H9 (cell line): ENCODE results near the gene PSMG2. TPM values are rescaled to one million over a fixed set of nuclear protein-coding genes. Genes with fewer than 3 reads are reported as not detected.

Experiments
- DNase-seq: peaks from one replicate; pipeline ENCODE4 v3.0.0-alpha.2; 2017
- H2AFZ ChIP-seq: one replicate; pipeline ENCODE4 v1.6.1; 2013; ENCODE audit warnings: mild to moderate bottlenecking, low read length, control low read depth, moderate library complexity
- H2AK5ac ChIP-seq: 2 replicates; pipeline ENCODE4 v1.6.1; 2013; ENCODE audit warnings: low read length, control low read depth, mixed read lengths; ENCODE audit not compliant: insufficient read length
- H2BK120ac ChIP-seq: one replicate; pipeline ENCODE4 v1.6.1; 2013; ENCODE audit warnings: low read depth, mild to moderate bottlenecking, low read length, control low read depth, inconsistent platforms; ENCODE audit not compliant: poor library complexity, severe bottlenecking
- H2BK12ac ChIP-seq: 2 replicates; pipeline ENCODE4 v1.6.1; 2013; ENCODE audit warnings: low read length, control low read depth, mixed read lengths, low read depth; ENCODE audit not compliant: insufficient read length
- H2BK15ac ChIP-seq: 2 replicates; pipeline ENCODE4 v1.6.1; 2013; ENCODE audit warnings: low read depth, low read length, control low read depth
- H2BK20ac ChIP-seq: one replicate; pipeline ENCODE4 v1.6.1; 2013; ENCODE audit warnings: low read depth, mild to moderate bottlenecking, low read length, control low read depth, inconsistent platforms; ENCODE audit not compliant: poor library complexity, severe bottlenecking
- H2BK5ac ChIP-seq: 2 replicates; pipeline ENCODE4 v1.6.1; 2013; ENCODE audit warnings: low read length, control low read depth, mixed read lengths; ENCODE audit not compliant: insufficient read length
- H3K14ac ChIP-seq: 2 replicates; pipeline ENCODE4 v1.6.1; 2013; ENCODE audit warnings: low read length, control low read depth; ENCODE audit not compliant: insufficient read depth
- H3K18ac ChIP-seq: 2 replicates; pipeline ENCODE4 v1.6.1; 2013; ENCODE audit warnings: low read depth, mild to moderate bottlenecking, mixed read lengths, low read length, control low read depth; ENCODE audit not compliant: insufficient read length
- H3K23ac ChIP-seq: 2 replicates; pipeline ENCODE4 v1.6.1; 2013; ENCODE audit warnings: low read length, control low read depth, mixed read lengths, low read depth; ENCODE audit not compliant: insufficient read length
- H3K23me2 ChIP-seq: 2 replicates; pipeline ENCODE4 v1.6.1; 2013; ENCODE audit warnings: low read depth, mild to moderate bottlenecking, mixed read lengths, low read length, control low read depth; ENCODE audit not compliant: insufficient read length, poor library complexity, severe bottlenecking
- H3K27ac ChIP-seq: 2 replicates; pipeline ENCODE4 v1.5.1; 2013; ENCODE audit warnings: low read length, control low read depth, mixed read lengths, low read depth; ENCODE audit not compliant: insufficient read length
- H3K27me3 ChIP-seq: 2 replicates; pipeline ENCODE4 v1.6.1; 2013; ENCODE audit warnings: low read length, control low read depth, inconsistent platforms; ENCODE audit not compliant: insufficient read depth
- H3K4ac ChIP-seq: 2 replicates; pipeline ENCODE4 v1.6.1; 2013; ENCODE audit warnings: low read depth, mild to moderate bottlenecking, control low read depth, inconsistent platforms, low read length, moderate library complexity
- H3K4me1 ChIP-seq: 2 replicates; pipeline ENCODE4 v1.6.1; 2013; ENCODE audit warnings: low read length, control low read depth, inconsistent platforms; ENCODE audit not compliant: insufficient read depth
- H3K4me2 ChIP-seq: 2 replicates; pipeline ENCODE4 v1.6.1; 2013; ENCODE audit warnings: low read length, control low read depth, mixed read lengths; ENCODE audit not compliant: insufficient read length, insufficient read depth
- H3K56ac ChIP-seq: 2 replicates; pipeline ENCODE4 v1.6.1; 2013; ENCODE audit warnings: low read depth, mild to moderate bottlenecking, mixed read lengths, low read length, control low read depth; ENCODE audit not compliant: insufficient read length
- H3K79me1 ChIP-seq: 2 replicates; pipeline ENCODE4 v1.6.1; 2013; ENCODE audit warnings: low read depth, mild to moderate bottlenecking, moderate library complexity, low read length, control low read depth, inconsistent platforms; ENCODE audit not compliant: insufficient read depth, poor library complexity, severe bottlenecking
- H3K79me2 ChIP-seq: 2 replicates; pipeline ENCODE4 v1.6.1; 2013; ENCODE audit warnings: low read length, control low read depth, inconsistent platforms; ENCODE audit not compliant: insufficient read depth
- H3K9ac ChIP-seq: 2 replicates; pipeline ENCODE4 v1.6.1; 2013; ENCODE audit warnings: low read length, control low read depth, mixed read lengths; ENCODE audit not compliant: insufficient read length; ENCODE audit errors: extremely low read depth
- H3K9me3 ChIP-seq: one replicate; pipeline ENCODE4 v1.6.1; 2013; ENCODE audit warnings: low read depth, low read length, inconsistent platforms; ENCODE audit not compliant: control insufficient read depth
- H3T11ph ChIP-seq: one replicate; pipeline ENCODE4 v1.6.1; 2013; ENCODE audit warnings: mild to moderate bottlenecking, low read length, control low read depth, inconsistent platforms
- H4K20me1 ChIP-seq: one replicate; pipeline ENCODE4 v1.6.1; 2013; ENCODE audit not compliant: control insufficient read depth, insufficient read length, insufficient read depth
- H4K5ac ChIP-seq: 2 replicates; pipeline ENCODE4 v1.6.1; 2013; ENCODE audit warnings: low read depth, mild to moderate bottlenecking, mixed read lengths, low read length, control low read depth; ENCODE audit not compliant: insufficient read length
- H4K8ac ChIP-seq: replicated peaks from 2 replicates; pipeline ENCODE4 v1.6.1; 2013; ENCODE audit warnings: low read length, control low read depth, mixed read lengths, low read depth; ENCODE audit not compliant: insufficient read length
- H4K91ac ChIP-seq: 2 replicates; pipeline ENCODE4 v1.6.1; 2013; ENCODE audit warnings: low read depth, mild to moderate bottlenecking, moderate library complexity, mixed read lengths, low read length, control low read depth; ENCODE audit not compliant: insufficient read length
- H3K27ac Mint-ChIP-seq, 3 experiments: 2 replicates in 2 of 3; 3 replicates in 1 of 3; pipeline ENCODE4 v1.8.0; 2020 to 2021; ENCODE audit warnings: mixed read lengths in 3 of 3, mild to moderate bottlenecking in 1 of 3, moderate library complexity in 1 of 3
- H3K27me3 Mint-ChIP-seq: 2 replicates; pipeline ENCODE4 v1.8.0; 2021; ENCODE audit warnings: low read depth, mild to moderate bottlenecking, moderate library complexity, mixed read lengths
- H3K36me3 Mint-ChIP-seq, 3 experiments: 2 replicates in 2 of 3; 3 replicates in 1 of 3; pipeline ENCODE4 v1.8.0; 2020 to 2021; ENCODE audit warnings: low read depth in 3 of 3, mixed read lengths in 3 of 3; ENCODE audit not compliant: insufficient read depth in 1 of 3
- H3K4me1 Mint-ChIP-seq, 2 experiments: 2 replicates each; pipeline ENCODE4 v1.8.0; 2020; ENCODE audit warnings: mixed read lengths in 2 of 2
- H3K4me3 Mint-ChIP-seq, 2 experiments: 2 replicates in 1 of 2; 3 replicates in 1 of 2; pipeline ENCODE4 v1.8.0; 2020 to 2021; ENCODE audit warnings: mild to moderate bottlenecking in 2 of 2, mixed read lengths in 2 of 2, moderate library complexity in 1 of 2
- H3K9me3 Mint-ChIP-seq, 2 experiments: 2 replicates in 1 of 2; 3 replicates in 1 of 2; pipeline ENCODE4 v1.8.0; 2020; ENCODE audit warnings: mild to moderate bottlenecking in 2 of 2, mixed read lengths in 2 of 2, moderate library complexity in 1 of 2
- WGBS: extraction: QIAGEN DNeasy Blood & Tissue Kit; methylation state at CpG from one replicate; pipeline ENCODE4 v1.1.7; 2013; ENCODE audit warnings: missing lambda C conversion rate, low lambda C conversion rate, mixed read lengths; ENCODE audit not compliant: insufficient read length; ENCODE audit errors: extremely low coverage; 5-methylcytosine and 5-hydroxymethylcytosine counted together
- total RNA-seq: library from RNA; stranded (reverse); gene quantifications from 2 replicates; pipeline ENCODE4 v1.2.1, GENCODE V29; 2021
- TF ChIP-seq, protein P1 (sequence below): fragments of 200-600 bp; sonication (generic); conservative IDR thresholded peaks from 3 replicates; pipeline ENCODE4 v1.8.0; 2021; ENCODE audit warnings: antibody characterized with exemption, mild to moderate bottlenecking

PSMG2 gene
- total RNA-seq, 1 experiment from 2014 or later: 72.2 TPM

DNA sequence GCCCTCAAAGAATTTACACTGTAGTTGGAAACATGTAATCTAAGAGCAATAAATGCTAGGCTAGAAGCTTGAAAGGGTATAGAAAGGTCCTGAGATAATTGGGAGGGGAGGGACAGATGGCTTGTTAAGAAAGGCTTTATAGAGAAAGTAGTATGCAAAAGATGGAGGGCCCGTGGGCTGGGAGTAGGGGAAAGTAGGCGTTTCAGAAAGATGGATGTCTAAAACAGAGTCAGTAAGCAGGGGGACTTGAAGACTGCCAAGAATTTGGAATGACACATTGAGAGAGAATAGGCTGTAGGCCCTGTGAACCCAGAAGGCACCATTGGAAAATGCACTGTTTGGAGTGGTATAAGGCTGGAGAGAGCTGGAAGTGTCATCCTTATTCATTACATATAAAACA, 822 bp downstream of the PSMG2 start:
- Histone ChIP-seq H3K27ac (no peak overlapping the region), H2BK15ac (no peak overlapping the region), H3K4me1 (no peaks in the 10 kb centered on the region; the same call in 1 of the 2 replicates), H3K18ac (no peak overlapping the region), H4K8ac (no peak overlapping the region), H3T11ph (no peak overlapping the region), H3K9me3 (no peaks in the 10 kb centered on the region), H3K9ac (peak overlapping the region; percentile 97), H3K14ac (no peak overlapping the region), H3K27me3 (no peaks in the 10 kb centered on the region; the same call in 1 of the 2 replicates), H3K4ac (no peak overlapping the region), H4K91ac (no peak overlapping the region), H4K20me1 (no peaks in the 10 kb centered on the region), H2BK5ac (no peak overlapping the region), H3K79me1 (peaks cover 5% of the 10 kb centered on the region), H2BK20ac (no peak overlapping the region), H4K5ac (no peak overlapping the region), H3K79me2 (peaks cover 22% of the 10 kb centered on the region; the same call in 1 of the 2 replicates), H3K23me2 (peaks cover 7% of the 10 kb centered on the region), H2AK5ac (no peak overlapping the region), H2BK12ac (no peak overlapping the region), H3K23ac (no peak overlapping the region), H2AFZ (no peak overlapping the region), H3K56ac (no peak overlapping the region), H2BK120ac (no peak overlapping the region), H3K4me2 (peak overlapping the region; percentile 89)
- no peak for DNase-seq
- H3K27me3 Mint-ChIP-seq: no peaks in the 10 kb centered on the region
- peaks cover 22 to 27% of the 10 kb centered on the region in 2 experiments for H3K4me1 Mint-ChIP-seq
- WGBS: no CpG with 5 or more reads among the region's 2 CpGs
- TF ChIP-seq, protein P1, sequence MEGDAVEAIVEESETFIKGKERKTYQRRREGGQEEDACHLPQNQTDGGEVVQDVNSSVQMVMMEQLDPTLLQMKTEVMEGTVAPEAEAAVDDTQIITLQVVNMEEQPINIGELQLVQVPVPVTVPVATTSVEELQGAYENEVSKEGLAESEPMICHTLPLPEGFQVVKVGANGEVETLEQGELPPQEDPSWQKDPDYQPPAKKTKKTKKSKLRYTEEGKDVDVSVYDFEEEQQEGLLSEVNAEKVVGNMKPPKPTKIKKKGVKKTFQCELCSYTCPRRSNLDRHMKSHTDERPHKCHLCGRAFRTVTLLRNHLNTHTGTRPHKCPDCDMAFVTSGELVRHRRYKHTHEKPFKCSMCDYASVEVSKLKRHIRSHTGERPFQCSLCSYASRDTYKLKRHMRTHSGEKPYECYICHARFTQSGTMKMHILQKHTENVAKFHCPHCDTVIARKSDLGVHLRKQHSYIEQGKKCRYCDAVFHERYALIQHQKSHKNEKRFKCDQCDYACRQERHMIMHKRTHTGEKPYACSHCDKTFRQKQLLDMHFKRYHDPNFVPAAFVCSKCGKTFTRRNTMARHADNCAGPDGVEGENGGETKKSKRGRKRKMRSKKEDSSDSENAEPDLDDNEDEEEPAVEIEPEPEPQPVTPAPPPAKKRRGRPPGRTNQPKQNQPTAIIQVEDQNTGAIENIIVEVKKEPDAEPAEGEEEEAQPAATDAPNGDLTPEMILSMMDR: no peak
- H3K9me3 Mint-ChIP-seq: peaks cover 3 to 4% of the 10 kb centered on the region in 2 experiments; a peak in 2 of 5 replicates
- H3K36me3 Mint-ChIP-seq: peaks cover 16 to 43% (median 32%) of the 10 kb centered on the region in 3 experiments; a peak in 6 of 7 replicates
- H3K4me3 Mint-ChIP-seq: peak overlapping the region; percentile 99
- peak overlapping the region in 2 of 3 experiments; percentile 99 to 100; a peak in 6 of 7 replicates for H3K27ac Mint-ChIP-seq
